HG03469 (cell line): Measurements from ENCODE around the gene THPO.
A peak's percentile ranks its signal among the peaks of the same experiment; 100 is the strongest.

ENCODE experiments used
- ATAC-seq: cut with Tn5 transposase; IDR thresholded peaks from one replicate; pipeline ENCODE4 v1.9.1; 2021; ENCODE audit warnings: mild to moderate bottlenecking, moderate library complexity, moderate number of reproducible peaks; ENCODE audit not compliant: unreplicated experiment

Gene THPO

DNA sequence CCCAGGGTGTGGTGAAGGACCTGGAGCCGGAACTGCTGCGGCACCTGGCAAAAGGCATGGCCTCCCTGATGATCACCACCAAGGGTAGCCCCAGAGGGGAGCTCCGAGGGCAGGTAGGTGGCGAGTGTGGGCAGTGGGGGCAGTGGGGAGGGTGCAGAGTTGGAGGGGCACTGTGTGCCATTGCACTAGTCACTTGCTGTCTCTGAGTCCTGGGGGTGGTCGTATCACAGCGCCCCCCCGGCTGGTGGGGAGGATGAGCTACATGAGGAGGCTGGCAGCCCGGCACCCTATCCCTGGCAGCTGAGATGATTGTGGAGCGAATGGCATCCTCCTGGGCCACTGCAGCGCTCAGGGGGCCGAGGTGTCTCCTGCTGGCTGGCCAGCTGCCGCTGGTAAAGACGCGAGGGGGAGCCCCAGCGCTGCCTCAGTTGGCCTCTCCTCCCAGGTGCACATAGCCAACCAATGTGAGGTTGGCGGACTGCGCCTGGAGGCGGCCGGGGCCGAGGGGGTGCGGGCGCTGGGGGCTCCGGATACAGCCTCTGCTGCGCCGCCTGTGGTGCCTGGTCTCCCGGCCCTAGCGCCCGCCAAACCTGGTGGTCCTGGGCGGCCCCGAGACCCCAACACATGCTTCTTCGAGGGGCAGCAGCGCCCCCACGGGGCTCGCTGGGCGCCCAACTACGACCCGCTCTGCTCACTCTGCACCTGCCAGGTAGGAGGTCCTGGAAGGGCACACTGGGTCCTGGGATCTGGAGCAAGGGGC is 8.2 kb upstream of the THPO start:
- no peak for ATAC-seq

DNA sequence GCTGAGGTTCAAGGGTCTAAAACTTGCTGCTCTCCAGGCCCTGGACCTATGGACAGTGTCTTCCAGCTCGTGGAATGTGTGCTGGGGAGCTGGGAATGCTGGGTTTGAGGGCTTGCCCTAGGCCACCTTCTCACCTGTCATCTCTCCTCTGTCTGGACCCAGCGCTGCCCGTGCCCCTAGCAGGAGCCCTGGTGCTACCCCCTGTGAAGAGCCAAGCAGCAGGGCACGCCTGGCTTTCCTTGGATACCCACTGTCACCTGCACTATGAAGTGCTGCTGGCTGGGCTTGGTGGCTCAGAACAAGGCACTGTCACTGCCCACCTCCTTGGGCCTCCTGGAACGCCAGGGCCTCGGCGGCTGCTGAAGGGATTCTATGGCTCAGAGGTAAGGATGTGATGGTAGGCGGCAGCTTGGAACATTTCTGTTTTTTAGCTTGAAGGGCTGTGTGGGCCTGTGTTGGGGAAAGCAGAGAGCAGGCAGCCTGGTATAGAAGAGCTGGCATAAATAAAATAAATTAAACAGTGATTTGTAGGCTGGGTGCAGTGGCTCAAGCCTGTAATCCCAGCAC is 6.9 kb upstream of the THPO start:
- no peak for ATAC-seq

GRCh38 chr3:184384342-184384741 is 6.3 kb upstream of the THPO start:
- ATAC-seq, result no peak

- ATAC-seq, result no peak
Measured at GRCh38 chr3:184383033-184383740, 5.2 kb upstream of the THPO start.

GRCh38 chr3:184382326-184383032 is 4.5 kb upstream of the THPO start:
- no peak for ATAC-seq

DNA sequence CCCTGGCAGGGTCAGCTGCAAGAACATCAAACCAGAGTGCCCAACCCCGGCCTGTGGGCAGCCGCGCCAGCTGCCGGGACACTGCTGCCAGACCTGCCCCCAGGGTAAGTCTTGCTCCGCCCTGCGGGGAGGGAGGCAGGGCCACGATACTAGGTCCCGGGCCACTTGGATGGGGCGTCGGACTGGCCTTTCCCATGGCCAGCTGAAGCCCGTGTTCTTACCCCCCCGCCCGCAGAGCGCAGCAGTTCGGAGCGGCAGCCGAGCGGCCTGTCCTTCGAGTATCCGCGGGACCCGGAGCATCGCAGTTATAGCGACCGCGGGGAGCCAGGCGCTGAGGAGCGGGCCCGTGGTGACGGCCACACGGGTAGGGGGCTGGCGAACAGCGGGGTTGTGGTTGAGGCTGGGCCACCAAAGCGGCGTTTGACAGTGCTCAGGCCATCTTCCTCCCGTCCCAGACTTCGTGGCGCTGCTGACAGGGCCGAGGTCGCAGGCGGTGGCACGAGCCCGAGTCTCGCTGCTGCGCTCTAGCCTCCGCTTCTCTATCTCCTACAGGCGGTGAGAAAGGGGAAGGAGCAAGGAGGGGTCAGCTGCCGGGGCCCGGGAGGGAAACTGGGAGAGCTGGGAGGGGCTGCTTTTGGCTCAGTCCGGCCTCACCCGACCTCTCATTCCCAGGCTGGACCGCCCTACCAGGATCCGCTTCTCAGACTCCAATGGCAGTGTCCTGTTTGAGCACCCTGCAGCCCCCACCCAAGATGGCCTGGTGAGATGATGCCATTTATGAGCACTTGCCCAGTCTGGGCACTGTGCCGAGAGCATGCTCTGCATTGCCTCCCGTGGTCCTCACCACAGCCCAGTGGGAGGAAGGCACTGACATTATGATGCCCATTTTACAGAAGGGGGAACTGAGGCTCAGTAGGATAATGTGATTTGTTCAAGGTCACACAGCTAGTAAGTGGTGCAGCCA is 3.5 kb upstream of the THPO start:
- ATAC-seq, result no peak

DNA sequence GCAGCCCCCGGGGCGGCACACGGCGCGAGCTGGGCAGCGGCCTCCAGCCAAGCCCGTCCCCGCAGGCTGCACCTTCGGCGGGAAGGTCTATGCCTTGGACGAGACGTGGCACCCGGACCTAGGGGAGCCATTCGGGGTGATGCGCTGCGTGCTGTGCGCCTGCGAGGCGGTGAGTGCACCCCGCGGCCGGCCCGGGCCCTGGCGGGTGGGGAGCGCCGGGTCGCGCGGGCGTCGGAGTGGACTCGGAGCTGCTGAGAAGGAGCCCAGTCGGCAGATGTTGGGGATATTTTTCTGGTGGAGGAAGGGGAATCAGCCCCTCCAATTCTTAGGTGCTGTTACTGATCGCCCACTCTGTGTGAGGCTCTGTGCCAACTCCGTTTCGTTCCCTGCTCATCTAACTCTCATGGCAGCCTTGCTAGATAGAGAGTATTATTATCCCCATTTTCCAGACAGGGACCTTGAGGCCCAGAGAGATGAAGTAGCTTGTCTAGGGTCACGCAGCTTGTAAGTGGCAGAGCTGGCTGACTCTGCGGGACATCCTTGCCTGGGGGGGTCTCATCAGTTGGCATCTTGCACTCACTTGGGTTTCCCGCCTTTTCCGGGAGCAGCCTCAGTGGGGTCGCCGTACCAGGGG is 2.7 kb upstream of the THPO start:
- ATAC-seq, result no peak

GRCh38 chr3:184380185-184380626 is 2.2 kb upstream of the THPO start:
- ATAC-seq, result no peak

DNA sequence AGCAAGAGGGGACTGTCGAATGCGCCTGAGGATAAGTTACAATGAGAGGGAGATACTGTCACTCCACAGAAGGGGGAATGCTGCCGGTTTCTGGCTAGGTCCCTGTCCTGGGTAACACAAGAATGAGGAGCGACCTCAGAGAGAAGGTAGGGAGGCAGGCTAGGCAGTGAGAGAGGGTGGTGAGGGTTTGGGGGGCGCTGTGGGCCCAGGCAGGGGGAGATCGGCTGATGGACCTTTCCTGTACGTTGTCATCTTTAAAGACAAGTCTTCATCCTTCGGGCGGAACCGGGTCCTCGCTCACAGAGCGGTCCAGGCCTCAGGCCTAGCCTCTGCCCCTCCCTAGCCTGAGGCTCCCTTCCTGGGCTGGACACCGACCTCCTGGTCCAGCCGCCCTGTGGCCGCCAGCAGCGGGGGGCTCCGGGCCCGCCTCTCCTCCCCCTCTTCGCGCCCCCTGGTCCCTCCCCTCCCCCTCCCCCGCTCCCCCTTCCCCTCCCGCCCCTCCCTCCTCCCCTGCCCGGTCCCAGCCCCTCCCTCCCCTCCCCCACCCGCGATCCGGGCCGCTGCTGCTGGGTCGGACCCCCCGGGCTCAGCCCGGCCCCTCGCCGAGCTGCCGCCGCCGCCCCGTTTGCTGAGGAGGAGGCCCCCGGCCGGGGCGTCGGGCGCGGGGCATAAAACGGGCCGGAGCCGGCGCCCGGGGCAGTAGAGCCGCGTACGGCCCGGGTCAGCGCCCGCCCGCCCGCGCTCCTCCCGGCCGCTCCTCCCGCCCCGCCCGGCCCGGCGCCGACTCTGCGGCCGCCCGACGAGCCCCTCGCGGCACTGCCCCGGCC is 1.6 kb upstream of the THPO start, which contains the start of gene CHRD:
Gene CHRD (plus strand): TSS at position 697 of the 827 bp plus-strand sequence. CDS start 265 bp downstream, outside the sequence.
- no peak for ATAC-seq

DNA sequence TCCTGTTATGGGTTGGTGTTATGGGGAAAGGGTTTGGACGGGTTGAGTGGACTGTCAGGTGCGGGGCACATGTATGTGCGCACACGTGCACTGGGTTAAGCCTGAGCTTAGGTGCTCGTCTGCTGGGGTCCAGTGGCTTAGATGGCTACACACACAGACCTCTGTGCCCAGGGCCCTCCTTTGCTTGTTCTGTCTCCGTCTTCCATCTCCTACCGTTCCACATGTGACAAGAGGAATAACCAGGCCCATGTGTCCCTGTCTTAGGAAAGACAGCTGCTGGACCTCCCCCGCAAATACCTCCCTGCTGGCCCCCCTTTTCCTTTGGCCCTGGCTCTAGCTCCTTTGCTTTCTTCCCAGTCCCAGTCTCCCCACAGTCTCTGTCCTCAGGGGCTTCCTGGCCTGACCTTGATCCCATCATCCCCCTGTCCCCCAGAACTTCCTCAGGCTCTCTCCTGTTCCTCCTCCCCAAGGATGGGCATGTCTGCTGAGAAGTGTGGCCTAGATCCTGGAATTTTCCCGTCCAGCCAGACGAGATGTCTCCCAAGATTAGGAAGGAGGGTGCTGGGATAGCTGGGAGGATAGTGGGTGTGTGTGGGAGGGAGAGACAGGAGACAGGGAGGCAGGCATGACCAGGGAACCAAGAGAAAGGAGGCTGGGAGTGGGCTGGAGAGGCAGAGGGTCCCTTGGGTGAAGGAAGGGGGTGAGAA is 797 bp upstream of the THPO start:
- ATAC-seq, result no peak

DNA sequence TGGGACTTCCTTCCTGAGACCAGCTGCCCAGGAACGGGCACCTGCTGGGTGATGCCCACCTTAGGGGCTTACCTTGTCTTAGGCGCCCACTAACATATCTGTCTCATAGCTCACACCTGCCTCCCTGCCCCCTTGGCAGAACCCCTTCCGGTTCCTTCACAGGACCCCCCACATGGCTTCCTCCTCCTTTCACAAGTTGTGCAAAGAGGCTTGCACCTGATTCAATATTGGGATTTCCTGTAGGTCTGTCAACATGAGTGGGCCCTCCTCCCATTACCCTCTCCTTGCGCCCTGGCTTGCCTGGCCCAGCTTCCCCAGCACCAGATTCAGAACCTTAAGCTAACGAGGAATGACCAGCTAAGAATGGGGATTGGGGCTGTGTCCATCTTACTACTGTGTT is 633 bp downstream of the THPO start:
- no peak for ATAC-seq

GRCh38 chr3:184375747-184376461 is 2.1 kb downstream of the THPO start:
- ATAC-seq, result no peak

DNA sequence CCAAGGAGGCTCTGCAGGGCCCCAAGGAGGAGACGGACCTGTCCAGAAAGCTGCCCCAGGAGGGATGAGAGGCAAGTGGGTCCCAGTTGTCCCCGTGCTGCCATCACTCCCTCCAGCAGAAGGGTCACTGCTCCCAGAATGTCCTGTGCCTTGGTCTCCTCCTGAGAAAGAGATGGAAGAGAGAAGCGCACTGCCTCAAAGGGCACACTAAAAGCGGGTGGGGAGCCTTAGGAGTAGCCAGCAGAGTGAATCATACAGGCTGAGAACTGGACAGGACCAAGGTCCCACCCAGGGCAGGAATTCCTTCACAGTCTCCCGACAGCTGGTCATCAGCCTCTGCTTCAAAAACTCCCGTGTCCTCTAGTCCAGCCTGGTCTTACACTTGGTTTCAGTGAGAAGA is 4.6 kb downstream of the THPO start:
- ATAC-seq, result no peak

DNA sequence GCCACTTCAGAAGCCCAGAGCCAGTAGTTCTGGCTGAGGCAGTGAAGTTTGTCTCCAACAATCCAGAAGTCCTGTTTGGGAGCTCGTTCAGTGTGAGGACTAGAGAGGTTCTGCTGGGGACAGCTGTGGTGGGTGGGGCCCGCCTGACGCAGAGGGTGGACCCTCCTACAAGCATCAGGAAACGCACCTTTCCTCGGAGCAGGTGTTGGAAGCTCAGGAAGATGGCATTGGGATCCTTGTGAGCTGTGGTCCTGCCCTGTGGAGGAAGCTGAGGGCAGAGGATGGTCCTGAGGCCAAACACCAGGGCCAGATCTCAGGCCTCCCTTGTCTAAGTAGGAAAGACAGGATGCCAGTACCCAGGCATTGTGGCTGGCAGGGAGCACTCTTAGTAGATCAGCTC is 5.1 kb downstream of the THPO start:
- ATAC-seq, result no peak

GRCh38 chr3:184372296-184372821 is 5.6 kb downstream of the THPO start:
- ATAC-seq, result no peak

DNA sequence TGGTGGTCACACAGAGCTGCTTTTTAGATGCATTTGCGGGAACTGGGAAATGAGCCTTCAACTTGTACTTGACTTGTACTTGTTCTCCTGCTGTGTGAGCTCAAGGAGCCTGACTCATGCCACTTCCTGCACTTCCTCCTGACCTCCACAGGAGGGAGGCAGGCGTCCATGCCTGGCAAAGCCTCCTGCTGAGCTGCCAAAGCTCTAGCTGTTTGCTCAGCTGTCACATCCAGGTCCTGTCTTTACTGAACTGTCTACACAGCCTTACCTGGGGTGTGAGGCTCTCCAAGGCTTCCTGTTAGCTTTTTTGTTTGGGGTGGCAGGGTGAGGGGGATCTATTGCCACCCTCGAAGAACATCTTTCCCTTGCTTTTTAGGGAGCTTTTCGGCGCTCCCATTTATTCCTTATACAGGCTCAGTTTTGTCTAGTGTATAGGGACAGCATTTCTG is 6.4 kb downstream of the THPO start:
- ATAC-seq, result peak; percentile 56

DNA sequence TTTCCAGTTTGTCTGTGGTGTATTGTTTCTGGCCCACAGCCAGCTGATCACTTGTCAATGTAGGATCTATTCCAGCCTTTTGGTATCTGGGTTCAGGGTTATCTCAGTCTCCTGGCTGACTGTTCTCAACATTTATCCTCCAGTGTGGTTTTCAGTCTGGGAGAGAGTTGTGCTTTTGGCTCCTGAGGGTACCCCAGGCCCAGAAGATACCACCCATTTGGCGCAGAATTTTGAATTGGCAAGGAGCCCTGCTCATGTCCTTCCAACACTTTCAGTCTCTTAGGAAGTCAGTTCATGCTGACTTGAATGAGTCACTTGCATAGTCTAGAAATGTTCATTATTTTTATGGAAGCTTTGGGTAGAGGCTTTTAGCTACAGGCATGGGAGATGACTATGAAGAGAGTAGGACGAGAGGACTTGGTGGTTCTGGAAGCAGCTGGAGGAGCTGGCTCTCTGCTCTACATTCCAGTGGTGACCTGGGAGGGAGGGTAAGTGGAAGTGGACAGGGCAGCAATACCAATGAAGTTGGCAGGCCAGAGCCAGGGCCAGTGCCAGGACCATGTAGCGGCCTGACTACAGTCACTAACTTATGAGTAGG is 9.3 kb downstream of the THPO start:
- ATAC-seq, result no peak
